Activated CD8-positive, alpha-beta memory T cell treated with anti-CD3 and anti-CD28 coated beads, Interleukin-2, amount 50 U/mL, for 24 hours (primary cell): ENCODE results near the gene BICD1.

Source experiments
- DNase-seq: peaks from one replicate; pipeline ENCODE4 v3.0.0-alpha.2; 2020; ENCODE audit errors: extremely low read depth

BICD1 gene

GRCh38 chr12:32344047-32344446 lies 237.4 kb downstream of the BICD1 start:
- DNase-seq: no peak

- DNase-seq: no peak
Observed at GRCh38 chr12:32353540-32353939, 246.9 kb downstream of the BICD1 start.

- DNase-seq: no peak
Observed at GRCh38 chr12:32357601-32358249, 251.1 kb downstream of the BICD1 start.

GRCh38 chr12:32360956-32361355 lies 254.3 kb downstream of the BICD1 start:
- DNase-seq: no peak

GRCh38 chr12:32362892-32363291 lies 256.2 kb downstream of the BICD1 start:
- no peak for DNase-seq

GRCh38 chr12:32365473-32366064 lies 258.9 kb downstream of the BICD1 start:
- no peak for DNase-seq

- no peak for DNase-seq
Observed at GRCh38 chr12:32366714-32367113, 260.1 kb downstream of the BICD1 start.

- no peak for DNase-seq
Observed at GRCh38 chr12:32367381-32367780, 260.7 kb downstream of the BICD1 start.

GRCh38 chr12:32369202-32369601 lies 262.6 kb downstream of the BICD1 start:
- no peak for DNase-seq

- DNase-seq: no peak
Observed at GRCh38 chr12:32377344-32378055, 270.9 kb downstream of the BICD1 start.

- no peak for DNase-seq
Observed at GRCh38 chr12:32379213-32379612, 272.6 kb downstream of the BICD1 start.

GRCh38 chr12:32379667-32380066 lies 273.0 kb downstream of the BICD1 start:
- no peak for DNase-seq

GRCh38 chr12:32382226-32382625 lies 275.6 kb downstream of the BICD1 start:
- DNase-seq: no peak

- DNase-seq: no peak
Observed at GRCh38 chr12:32390572-32391219, 284.0 kb downstream of the BICD1 start.

- DNase-seq: no peak
Observed at GRCh38 chr12:32395026-32395425, 288.4 kb downstream of the BICD1 start.

- no peak for DNase-seq
Observed at GRCh38 chr12:32397696-32398095, 291.0 kb downstream of the BICD1 start.

GRCh38 chr12:32398181-32398580 lies 291.5 kb downstream of the BICD1 start:
- no peak for DNase-seq

GRCh38 chr12:32398816-32399369 lies 292.2 kb downstream of the BICD1 start:
- no peak for DNase-seq

GRCh38 chr12:32399370-32400113 lies 292.9 kb downstream of the BICD1 start, which contains the start of gene FGD4:
Gene FGD4 (plus strand): TSS chr12:32399558.
- DNase-seq: peak; percentile 9

- no peak for DNase-seq
Observed at GRCh38 chr12:32400114-32400672, 293.5 kb downstream of the BICD1 start.

- DNase-seq: no peak
Observed at GRCh38 chr12:32400866-32401265, 294.2 kb downstream of the BICD1 start.
